ENCODE results near the gene LRRC7.
"Not testable (repeated sequence)": the region's sequence is repeated elsewhere in the genome, so short reads cannot be mapped to it uniquely, and the experiment has no call there.

LRRC7 gene

GRCh38 chr1:69852151-69852550 is 284.4 kb downstream of the LRRC7 start:
- no peak overlapping the region for H3K27ac ChIP-seq
- DNase-seq (ENCODE audit: low read depth, low spot score) = no peak

- no peak overlapping the region for H3K27ac ChIP-seq
- no peak for DNase-seq (ENCODE audit: low read depth, low spot score)
Measured at GRCh38 chr1:69852706-69853105, 285.0 kb downstream of the LRRC7 start.

GRCh38 chr1:69858534-69858933 is 290.8 kb downstream of the LRRC7 start:
- H3K27ac ChIP-seq = no peak overlapping the region
- DNase-seq (ENCODE audit: low read depth, low spot score) = no peak

- DNase-seq (ENCODE audit: low read depth, low spot score) = no peak
- H3K27ac ChIP-seq = no peak overlapping the region
Measured at GRCh38 chr1:69861641-69862040, 293.9 kb downstream of the LRRC7 start.

GRCh38 chr1:69862906-69863305 is 295.2 kb downstream of the LRRC7 start:
- no peak for DNase-seq (ENCODE audit: low read depth, low spot score)
- no peak overlapping the region for H3K27ac ChIP-seq

- no peak overlapping the region for H3K27ac ChIP-seq
- no peak for DNase-seq (ENCODE audit: low read depth, low spot score)
Measured at GRCh38 chr1:69863704-69864103, 296.0 kb downstream of the LRRC7 start.

- H3K27ac ChIP-seq = no peak overlapping the region
- DNase-seq (ENCODE audit: low read depth, low spot score) = no peak
Measured at GRCh38 chr1:69871412-69871811, 303.7 kb downstream of the LRRC7 start.

- no peak for DNase-seq (ENCODE audit: low read depth, low spot score)
- H3K27ac ChIP-seq = no peak overlapping the region
Measured at GRCh38 chr1:69878338-69878737, 310.6 kb downstream of the LRRC7 start.

GRCh38 chr1:69888016-69888415 is 320.3 kb downstream of the LRRC7 start:
- not testable (repeated sequence) for DNase-seq (ENCODE audit: low read depth, low spot score); H3K27ac ChIP-seq

GRCh38 chr1:69888657-69889056 is 320.9 kb downstream of the LRRC7 start:
- DNase-seq (ENCODE audit: low read depth, low spot score) = no peak
- H3K27ac ChIP-seq = no peak overlapping the region

- DNase-seq (ENCODE audit: low read depth, low spot score) = no peak
- no peak overlapping the region for H3K27ac ChIP-seq
Measured at GRCh38 chr1:69898403-69898947, 330.8 kb downstream of the LRRC7 start.

- no peak overlapping the region for H3K27ac ChIP-seq
Measured at GRCh38 chr1:69911301-69911801, 343.6 kb downstream of the LRRC7 start.

GRCh38 chr1:69913977-69914376 is 346.3 kb downstream of the LRRC7 start:
- no peak for DNase-seq (ENCODE audit: low read depth, low spot score)
- H3K27ac ChIP-seq = no peak overlapping the region

More at GRCh38 chr1:69911301-69911801, 343.6 kb downstream of the LRRC7 start:
- DNase-seq (ENCODE audit: low read depth, low spot score) = no peak

- no peak for DNase-seq (ENCODE audit: low read depth, low spot score)
- H3K27ac ChIP-seq = no peak overlapping the region
Measured at GRCh38 chr1:69914976-69915765, 347.4 kb downstream of the LRRC7 start.

GRCh38 chr1:69919129-69919921 is 351.6 kb downstream of the LRRC7 start:
- DNase-seq (ENCODE audit: low read depth, low spot score) = no peak
- H3K27ac ChIP-seq = no peak overlapping the region

- H3K27ac ChIP-seq = no peak overlapping the region
- DNase-seq (ENCODE audit: low read depth, low spot score) = no peak
Measured at GRCh38 chr1:69919922-69920273, 352.2 kb downstream of the LRRC7 start.

- DNase-seq (ENCODE audit: low read depth, low spot score) = no peak
- no peak overlapping the region for H3K27ac ChIP-seq
Measured at GRCh38 chr1:69920426-69920825, 352.7 kb downstream of the LRRC7 start.

GRCh38 chr1:69921486-69921885 is 353.8 kb downstream of the LRRC7 start:
- no peak for DNase-seq (ENCODE audit: low read depth, low spot score)
- no peak overlapping the region for H3K27ac ChIP-seq

GRCh38 chr1:69928234-69928633 is 360.5 kb downstream of the LRRC7 start:
- DNase-seq (ENCODE audit: low read depth, low spot score) = not testable (repeated sequence)

GRCh38 chr1:69929308-69930057 is 361.8 kb downstream of the LRRC7 start:
- H3K27ac ChIP-seq = no peak overlapping the region
- DNase-seq (ENCODE audit: low read depth, low spot score) = no peak

More at GRCh38 chr1:69928234-69928633, 360.5 kb downstream of the LRRC7 start:
- not testable (repeated sequence) for H3K27ac ChIP-seq
